EH (cell line): Measurements from ENCODE around the gene PIGR.

Experiments used
- DNase-seq: peaks from one replicate; pipeline ENCODE4 v3.0.0-alpha.2; 2015; ENCODE audit warnings: low read depth

Gene PIGR

DNA sequence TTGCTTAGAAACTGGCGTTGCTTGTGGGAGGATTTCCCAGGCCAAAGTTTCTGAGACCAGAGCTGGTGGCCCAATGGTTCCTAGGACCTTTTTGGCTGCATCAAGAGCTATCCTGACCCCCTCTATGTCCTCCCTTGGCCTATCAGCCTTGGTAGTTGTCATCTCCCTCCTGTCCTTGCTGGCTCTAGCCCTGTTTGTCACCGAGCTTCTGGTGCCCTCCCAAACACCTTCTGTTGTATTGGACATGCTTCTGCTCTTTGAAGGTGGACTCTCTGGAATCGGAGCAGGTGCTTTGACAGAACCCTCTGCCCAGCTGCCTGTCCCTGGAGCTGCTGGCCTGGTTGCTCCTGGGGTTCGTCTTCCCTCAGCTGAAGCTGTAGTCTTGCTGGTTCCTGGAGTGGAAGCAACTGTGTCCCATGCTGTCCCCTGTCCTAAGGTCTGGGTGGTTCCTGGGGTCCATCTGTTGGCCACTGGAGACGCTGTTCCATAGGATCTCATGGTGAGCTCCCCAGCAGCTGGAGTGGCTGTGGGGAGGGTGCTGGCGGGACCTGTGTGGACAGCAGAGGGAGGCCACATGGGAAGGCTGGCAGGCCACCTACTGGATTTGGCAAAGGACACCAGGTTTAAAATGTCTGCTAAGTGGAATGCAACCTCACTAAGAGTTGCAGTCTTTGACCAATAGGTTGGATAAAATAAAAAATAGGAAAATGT lies 14.6 kb upstream of the PIGR start:
- no peak for DNase-seq

- DNase-seq: no peak
Measured at GRCh38 chr1:206958144-206958543, 11.9 kb upstream of the PIGR start.

- no peak for DNase-seq
Measured at GRCh38 chr1:206957639-206958038, 11.4 kb upstream of the PIGR start.

DNA sequence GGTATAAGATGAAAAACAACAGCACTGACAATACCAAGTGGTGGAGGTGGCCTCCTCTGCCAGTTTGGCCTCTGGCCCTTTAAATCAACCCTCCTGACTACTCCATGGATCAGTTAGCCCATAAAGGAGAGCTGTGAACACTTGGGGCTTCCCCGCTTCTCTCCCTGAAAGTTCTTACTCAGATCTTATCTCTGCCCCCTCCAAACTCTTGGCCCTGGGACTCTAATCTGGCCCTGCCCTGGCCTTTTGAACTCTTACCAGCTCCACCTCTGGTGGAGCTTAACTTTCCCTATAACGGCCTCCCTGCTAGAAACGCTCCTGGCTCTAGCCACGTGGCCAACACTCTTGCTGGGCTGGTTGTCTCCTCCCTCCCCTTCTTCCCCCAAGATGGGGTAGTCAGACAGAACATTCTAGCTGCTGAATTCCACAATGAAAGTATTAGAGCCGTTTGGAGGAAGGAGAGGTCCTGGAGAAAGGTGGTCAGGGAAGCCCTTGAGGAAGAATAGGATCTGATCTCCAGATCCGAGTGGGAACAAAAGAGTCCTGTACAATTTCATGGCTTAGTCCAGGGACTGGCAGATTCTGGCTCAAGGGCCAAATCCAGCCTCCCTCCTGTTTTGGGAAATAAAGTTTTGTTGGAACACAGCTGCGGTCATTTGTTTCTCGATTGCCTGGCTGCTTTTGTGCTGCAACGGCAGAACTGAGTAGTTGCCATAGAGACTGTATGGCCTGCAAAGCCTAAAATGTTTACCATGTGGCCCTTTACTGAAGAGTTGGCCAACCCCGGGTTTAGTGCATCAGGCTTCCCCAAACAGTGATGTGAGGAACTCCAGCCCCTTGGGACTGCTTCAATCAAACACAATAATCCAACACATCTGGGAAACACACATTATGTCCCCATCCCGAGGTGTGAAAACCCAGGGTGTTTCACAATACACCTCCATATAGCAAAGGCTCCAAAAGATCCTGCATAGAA lies 9.5 kb upstream of the PIGR start:
- no peak for DNase-seq

DNA sequence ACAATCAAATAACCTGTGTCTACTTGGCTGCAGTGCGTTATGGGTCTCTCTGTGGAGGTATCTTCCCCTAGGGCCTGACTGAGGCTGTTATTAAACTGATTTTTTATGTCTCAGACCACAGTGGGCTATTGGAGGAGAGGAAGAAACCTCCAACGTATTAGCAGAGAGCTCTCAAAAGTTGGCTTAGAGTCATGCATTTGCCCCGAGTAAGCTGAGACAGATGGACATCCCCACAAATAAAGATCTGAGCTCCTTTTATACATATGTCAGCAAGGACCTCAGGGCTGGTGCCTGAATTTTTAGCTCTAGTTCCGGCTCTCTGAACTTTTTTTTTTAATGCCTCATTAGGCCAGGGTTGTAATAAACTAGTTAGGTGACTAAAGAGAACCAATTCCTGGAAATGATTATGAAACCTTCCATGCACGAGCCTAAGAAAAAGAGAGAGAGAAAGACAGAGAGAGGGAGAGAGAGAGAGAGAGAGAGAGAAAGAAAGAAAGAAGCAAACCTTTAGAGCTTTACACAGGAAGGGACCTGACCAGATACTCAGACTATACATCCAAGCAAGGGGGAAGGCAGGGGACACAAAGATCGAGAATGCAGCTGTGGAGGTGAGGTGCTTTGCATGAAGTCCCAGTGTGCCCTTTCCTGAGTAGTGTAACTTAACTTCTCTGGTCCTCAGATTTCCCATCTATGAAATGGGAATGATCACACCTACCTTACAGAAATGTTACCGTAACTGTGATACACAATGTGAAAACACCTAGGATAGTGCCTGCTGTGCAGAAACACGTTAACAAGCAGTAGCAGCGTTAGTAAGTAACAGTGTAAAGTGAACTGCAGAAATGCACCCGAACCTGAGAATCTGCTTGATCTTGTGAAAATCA lies 8.4 kb upstream of the PIGR start:
- DNase-seq: no peak

GRCh38 chr1:206953626-206954025 lies 7.4 kb upstream of the PIGR start:
- no peak for DNase-seq

- no peak for DNase-seq
Measured at GRCh38 chr1:206953126-206953525, 6.9 kb upstream of the PIGR start.

GRCh38 chr1:206952171-206952570 lies 5.9 kb upstream of the PIGR start:
- DNase-seq: no peak

DNA sequence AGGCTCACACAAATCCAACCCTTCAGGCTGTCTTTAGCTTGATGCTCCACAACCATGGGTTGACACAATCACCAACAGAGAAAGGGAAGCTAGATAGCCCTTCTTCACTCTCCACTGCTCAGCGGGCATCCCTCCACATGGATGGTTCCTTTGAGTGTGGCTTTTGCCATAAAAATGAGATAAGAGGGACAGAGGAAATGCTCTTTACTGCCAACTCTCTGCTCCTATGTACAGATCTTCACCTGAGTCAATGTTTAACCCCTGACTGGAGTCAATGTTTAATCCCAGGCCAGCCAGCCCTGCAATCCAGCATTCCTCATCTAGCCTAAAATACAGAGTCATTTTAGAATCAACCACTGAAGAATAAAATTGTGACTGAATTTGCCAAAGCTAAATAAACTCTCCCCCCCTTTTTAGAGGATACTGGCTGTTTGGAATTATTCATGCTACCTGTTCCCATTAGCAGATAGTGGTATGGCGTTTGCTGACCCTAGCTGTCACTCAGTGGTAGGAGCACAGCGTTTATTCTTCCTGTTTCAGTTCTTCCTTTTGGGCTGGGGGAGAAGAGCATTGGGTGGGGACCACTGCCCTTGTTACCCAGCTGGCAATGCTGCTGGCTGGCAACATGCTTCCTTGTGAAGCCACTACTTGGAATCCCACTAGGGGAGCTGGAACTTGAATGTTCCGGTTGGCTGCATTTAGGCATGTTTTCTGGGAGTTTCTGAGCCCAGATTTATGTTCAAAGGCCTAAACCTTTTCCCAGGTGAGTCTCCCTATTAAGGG lies 5.2 kb upstream of the PIGR start:
- no peak for DNase-seq

GRCh38 chr1:206949641-206950040 lies 3.4 kb upstream of the PIGR start:
- no peak for DNase-seq

- no peak for DNase-seq
Measured at GRCh38 chr1:206949208-206949607, 2.9 kb upstream of the PIGR start.

- no peak for DNase-seq
Measured at GRCh38 chr1:206947255-206947654, 989 bp upstream of the PIGR start.

DNA sequence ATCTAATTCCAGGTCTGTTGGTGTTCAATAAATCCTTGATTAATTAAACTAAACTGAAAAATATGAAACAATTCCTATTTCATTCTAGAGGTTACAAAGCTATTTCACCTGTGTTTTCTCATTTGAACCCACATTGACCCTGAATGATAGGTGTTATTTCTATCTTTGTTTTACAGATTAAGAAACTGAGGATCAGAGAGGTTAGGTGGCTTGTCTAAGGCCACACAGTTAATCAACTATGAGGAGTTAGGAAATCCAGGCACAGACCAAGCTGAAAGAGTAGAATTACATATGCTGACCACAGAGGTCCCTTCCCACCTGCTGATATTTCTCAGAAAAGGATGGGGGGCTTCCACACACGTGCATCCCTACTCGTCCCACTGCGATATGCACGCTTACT lies 487 bp downstream of the PIGR start:
- no peak for DNase-seq

DNA sequence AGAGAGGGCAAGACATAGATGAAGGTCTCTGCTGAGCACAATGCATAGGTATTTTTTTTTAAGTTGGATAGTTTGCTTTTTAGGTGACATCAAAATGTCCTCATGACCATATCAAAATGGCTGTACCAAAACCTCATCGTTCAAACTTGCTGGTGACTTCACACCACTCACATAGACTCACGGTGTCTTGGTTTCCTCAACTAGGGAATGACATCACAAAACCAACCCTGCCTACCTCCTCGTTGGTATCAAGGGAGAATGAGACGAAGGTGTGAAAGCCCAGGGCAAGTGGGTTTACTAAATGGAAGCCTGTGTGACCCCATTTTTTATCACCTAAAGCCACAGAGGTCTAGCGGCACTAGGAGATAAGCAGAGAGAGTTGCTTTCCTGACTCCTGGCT lies 1.6 kb downstream of the PIGR start:
- DNase-seq: no peak

- no peak for DNase-seq
Measured at GRCh38 chr1:206941766-206942418, 4.4 kb downstream of the PIGR start.

GRCh38 chr1:206940588-206940936 lies 5.7 kb downstream of the PIGR start:
- no peak for DNase-seq

DNA sequence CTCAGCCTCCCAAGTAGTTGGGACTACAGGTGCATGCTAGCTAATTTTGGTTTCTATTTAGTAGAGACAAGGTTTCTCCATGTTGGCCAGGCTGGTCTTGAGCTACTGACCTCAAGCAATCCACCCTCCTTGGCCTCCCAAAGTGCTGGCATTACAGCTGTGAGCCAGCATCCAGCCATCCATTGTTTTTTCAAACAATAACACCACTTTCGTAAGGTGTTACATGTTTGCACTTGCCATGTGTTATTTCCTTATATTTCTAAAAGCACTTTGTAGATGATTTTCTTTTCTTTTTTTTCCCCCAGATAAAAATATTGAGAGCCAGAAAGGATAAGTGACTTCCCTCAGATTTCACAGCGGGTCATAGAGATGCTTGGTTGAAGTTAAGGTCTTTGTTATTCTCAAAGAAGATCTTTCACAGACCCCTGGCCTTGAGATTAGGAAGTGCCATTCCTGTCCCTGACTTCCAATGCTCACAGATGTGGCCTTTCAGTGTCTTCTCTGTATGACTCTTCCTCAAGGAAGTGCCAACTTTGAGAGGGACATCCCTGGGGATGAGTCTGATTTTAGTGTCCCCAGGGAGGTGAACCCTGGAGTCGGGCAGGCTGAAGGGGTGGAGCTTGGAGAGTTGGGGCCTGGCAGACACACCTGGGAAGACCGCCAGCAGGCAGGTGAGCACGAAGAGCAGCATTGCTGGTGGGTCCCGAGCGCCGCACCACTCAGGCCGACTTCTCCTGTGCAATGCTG lies 6.3 kb downstream of the PIGR start:
- no peak for DNase-seq

- DNase-seq: no peak
Measured at GRCh38 chr1:206939131-206939530, 7.1 kb downstream of the PIGR start.

DNA sequence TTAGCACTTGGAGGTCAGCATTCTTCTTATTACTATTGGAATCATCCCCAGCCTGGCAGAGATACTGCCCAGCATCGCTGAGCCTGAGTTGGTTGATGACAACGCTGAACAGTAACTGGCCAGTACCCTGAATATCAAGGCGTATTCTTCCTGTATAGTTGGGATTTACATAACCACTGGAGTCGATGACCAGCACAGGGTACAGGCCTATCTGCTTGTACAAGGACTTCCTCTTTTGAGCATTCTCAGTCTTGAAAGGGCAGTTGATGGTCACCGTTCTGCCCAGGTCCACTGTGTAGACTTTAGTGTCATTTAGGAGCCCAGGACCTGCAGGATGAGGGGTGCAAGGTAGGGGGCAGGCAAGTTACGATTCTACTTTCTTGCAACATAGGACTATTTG lies 8.8 kb downstream of the PIGR start:
- no peak for DNase-seq

- peak; percentile 47 for DNase-seq
Measured at GRCh38 chr1:206935491-206936067, 10.7 kb downstream of the PIGR start.
